Activated CD4-positive, alpha-beta T cell treated with anti-CD3 and anti-CD28 coated beads, Interleukin-2, amount 10 ng/mL, durations not matched to agents 24 days and 14 days (primary cell): ENCODE measurements around the gene GRIA2. TPM values are rescaled to one million over a fixed set of nuclear protein-coding genes. Genes with fewer than 3 reads are reported as not detected.

ENCODE experiments used
- DNase-seq: peaks from one replicate; pipeline ENCODE4 v3.0.0; 2022
- H3K27ac Mint-ChIP-seq: one replicate; pipeline ENCODE4 v1.8.0; 2022; ENCODE audit warnings: mild to moderate bottlenecking, mixed read lengths
- H3K27me3 Mint-ChIP-seq: one replicate; pipeline ENCODE4 v1.8.0; 2022; ENCODE audit warnings: mixed read lengths
- H3K36me3 Mint-ChIP-seq: one replicate; pipeline ENCODE4 v1.8.0; 2022; ENCODE audit warnings: low read depth, mild to moderate bottlenecking, mixed read lengths
- H3K4me1 Mint-ChIP-seq: one replicate; pipeline ENCODE4 v1.8.0; 2021; ENCODE audit warnings: mixed read lengths
- H3K4me3 Mint-ChIP-seq: one replicate; pipeline ENCODE4 v1.8.0; 2022; ENCODE audit warnings: mild to moderate bottlenecking, moderate library complexity, mixed read lengths
- H3K9me3 Mint-ChIP-seq: one replicate; pipeline ENCODE4 v1.8.0; 2021; ENCODE audit warnings: mixed read lengths
- intact Hi-C: fragments of 100-400 bp; cut with micrococcal nuclease; formaldehyde crosslinking; loops from one replicate; pipeline ENCODE4 v1.15.1; 2023
- total RNA-seq: library from RNA; stranded (reverse); gene quantifications from 2 replicates; pipeline ENCODE4 v1.2.3, GENCODE V29; 2022

GRIA2 gene
- total RNA-seq, 1 donor from 2014 or later, result not detected

GRCh38 chr4:157287445-157287844 is 66.9 kb downstream of the GRIA2 start:
- Mint-ChIP-seq H3K9me3 (no peaks in the 10 kb centered on the region), H3K27ac (no peak overlapping the region), H3K27me3 (no peaks in the 10 kb centered on the region), H3K4me1 (no peaks in the 10 kb centered on the region), H3K4me3 (no peak overlapping the region), H3K36me3 (no peaks in the 10 kb centered on the region)
- intact Hi-C loops, result no loop called here
- DNase-seq, result no peak

DNA sequence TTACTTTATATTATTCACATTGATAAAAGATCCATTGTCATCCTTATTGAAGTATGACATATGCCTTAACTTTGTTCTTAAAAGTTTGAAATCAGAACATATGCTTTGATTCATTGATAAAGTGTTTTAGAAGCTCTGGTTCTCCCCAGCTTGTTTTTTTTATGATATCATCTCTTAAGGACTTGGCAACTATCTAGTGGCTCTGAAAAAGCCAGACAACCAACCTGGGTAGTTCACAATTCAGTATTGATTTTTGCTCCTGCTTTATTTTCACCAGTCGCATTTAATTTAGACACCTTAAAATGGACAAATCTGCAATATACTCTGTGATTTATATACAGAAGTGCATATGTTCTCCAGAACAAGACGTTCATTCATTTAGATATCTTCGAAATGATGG is 70.1 kb downstream of the GRIA2 start:
- Mint-ChIP-seq H3K9me3 (no peaks in the 10 kb centered on the region), H3K27ac (no peak overlapping the region), H3K4me3 (no peak overlapping the region), H3K27me3 (no peaks in the 10 kb centered on the region), H3K36me3 (no peaks in the 10 kb centered on the region), H3K4me1 (no peaks in the 10 kb centered on the region)
- intact Hi-C loops, result no loop called here
- DNase-seq, result no peak

DNA sequence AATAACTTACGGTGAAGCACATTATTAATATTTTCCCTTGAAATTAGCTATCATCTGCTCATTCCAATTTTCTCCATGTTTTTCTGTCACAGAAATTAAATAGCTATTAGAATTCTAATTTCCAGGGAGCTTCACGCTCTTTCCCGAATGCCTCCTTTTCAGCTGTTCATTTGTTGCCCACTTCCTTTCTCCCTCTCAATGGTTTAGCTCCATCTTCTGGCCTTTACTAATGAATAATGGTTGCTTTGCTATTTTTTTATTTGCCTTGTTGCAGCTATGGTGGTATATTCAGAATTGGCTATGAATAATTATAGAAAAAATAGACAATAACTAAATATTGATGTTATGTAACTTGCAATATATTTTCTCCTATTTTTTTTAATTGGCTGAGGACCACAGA is 70.5 kb downstream of the GRIA2 start:
- H3K4me3 Mint-ChIP-seq, result no peak overlapping the region
- no peak for DNase-seq
- no peaks in the 10 kb centered on the region for H3K27me3 Mint-ChIP-seq
- H3K9me3 Mint-ChIP-seq, result no peaks in the 10 kb centered on the region
- intact Hi-C loops, result no loop called here
- no peak overlapping the region for H3K27ac Mint-ChIP-seq
- H3K4me1 Mint-ChIP-seq, result no peaks in the 10 kb centered on the region
- no peaks in the 10 kb centered on the region for H3K36me3 Mint-ChIP-seq

DNA sequence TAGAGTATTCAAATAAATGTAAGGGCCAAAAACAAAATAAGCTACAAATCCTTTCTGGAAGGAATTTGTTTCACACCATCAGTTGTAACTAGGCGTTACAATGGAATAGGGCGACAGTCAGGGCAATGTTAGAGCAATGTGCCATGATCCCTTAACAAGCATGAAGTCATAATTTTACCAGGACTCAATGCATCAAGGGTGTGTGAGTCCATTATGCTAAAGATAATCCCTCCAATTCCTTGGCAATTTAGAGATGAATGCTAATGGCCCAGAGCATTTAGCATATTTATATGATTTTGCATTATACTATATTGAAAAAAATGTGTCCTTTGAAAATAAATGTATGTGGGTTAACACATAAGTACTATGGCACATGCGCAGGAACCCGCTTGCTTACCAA is 73.1 kb downstream of the GRIA2 start:
- H3K27ac Mint-ChIP-seq, result no peak overlapping the region
- no peak overlapping the region for H3K4me3 Mint-ChIP-seq
- no peaks in the 10 kb centered on the region for H3K9me3 Mint-ChIP-seq
- no peak for DNase-seq
- intact Hi-C loops, result no loop called here
- no peaks in the 10 kb centered on the region for H3K36me3 Mint-ChIP-seq
- no peaks in the 10 kb centered on the region for H3K4me1 Mint-ChIP-seq
- no peaks in the 10 kb centered on the region for H3K27me3 Mint-ChIP-seq

GRCh38 chr4:157294575-157294974 is 74.0 kb downstream of the GRIA2 start:
- H3K4me1 Mint-ChIP-seq, result no peaks in the 10 kb centered on the region
- H3K27me3 Mint-ChIP-seq, result no peaks in the 10 kb centered on the region
- H3K36me3 Mint-ChIP-seq, result no peaks in the 10 kb centered on the region
- no peak overlapping the region for H3K27ac Mint-ChIP-seq
- intact Hi-C loops, result no loop called here
- DNase-seq, result no peak
- H3K9me3 Mint-ChIP-seq, result no peaks in the 10 kb centered on the region
- H3K4me3 Mint-ChIP-seq, result no peak overlapping the region

DNA sequence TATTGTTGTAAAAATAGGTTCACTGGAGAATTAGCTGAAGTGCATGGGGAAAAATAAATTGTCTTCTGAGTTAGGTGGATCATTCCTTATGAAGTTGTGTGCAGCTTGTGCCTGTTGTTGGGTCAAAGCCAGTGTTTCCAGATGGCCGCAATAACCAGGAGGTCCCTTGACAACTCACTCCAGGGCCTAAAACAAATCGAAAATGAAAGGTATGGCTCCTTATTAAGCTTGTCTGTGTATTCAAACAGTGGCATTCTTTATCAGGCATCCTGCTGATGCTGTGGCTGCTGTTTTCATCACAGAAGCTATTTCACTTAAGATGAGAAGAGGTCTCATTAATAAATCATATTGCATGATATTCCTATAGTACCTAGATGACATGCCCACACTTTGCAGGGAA is 80.2 kb downstream of the GRIA2 start:
- intact Hi-C loops, result no loop called here
- no peak for DNase-seq
- Mint-ChIP-seq H3K4me3 (no peak overlapping the region), H3K4me1 (no peaks in the 10 kb centered on the region), H3K36me3 (no peaks in the 10 kb centered on the region), H3K9me3 (no peaks in the 10 kb centered on the region), H3K27me3 (no peaks in the 10 kb centered on the region), H3K27ac (no peak overlapping the region)

GRCh38 chr4:157303471-157303960 is 83.0 kb downstream of the GRIA2 start:
- Mint-ChIP-seq H3K27me3 (no peaks in the 10 kb centered on the region), H3K36me3 (no peaks in the 10 kb centered on the region), H3K4me3 (no peak overlapping the region), H3K27ac (no peak overlapping the region), H3K9me3 (no peaks in the 10 kb centered on the region), H3K4me1 (no peaks in the 10 kb centered on the region)
- DNase-seq, result no peak
- intact Hi-C loops, result no loop called here

DNA sequence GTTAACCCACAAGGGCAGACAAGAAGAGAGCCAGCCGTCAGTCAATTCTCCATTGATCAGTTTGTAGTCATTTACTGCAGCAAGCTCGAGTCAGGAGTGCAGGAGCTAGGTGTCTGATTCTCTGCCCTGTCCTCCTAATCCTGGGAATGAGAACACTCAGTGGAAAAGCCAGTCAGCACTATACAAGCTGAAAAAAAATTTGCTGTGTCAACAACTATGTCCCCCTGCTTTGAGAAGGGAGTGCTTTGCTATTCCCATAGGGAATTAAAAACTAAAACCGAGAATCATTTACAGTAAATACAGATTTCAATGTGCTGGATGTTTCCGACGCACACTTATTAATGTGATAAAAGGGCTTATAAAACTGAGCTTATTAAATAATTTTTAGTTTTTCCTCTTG is 84.2 kb downstream of the GRIA2 start:
- DNase-seq, result no peak
- Mint-ChIP-seq H3K4me1 (no peaks in the 10 kb centered on the region), H3K9me3 (no peaks in the 10 kb centered on the region), H3K27ac (no peak overlapping the region), H3K4me3 (no peak overlapping the region), H3K27me3 (no peaks in the 10 kb centered on the region), H3K36me3 (no peaks in the 10 kb centered on the region)
- intact Hi-C loops, result no loop called here

DNA sequence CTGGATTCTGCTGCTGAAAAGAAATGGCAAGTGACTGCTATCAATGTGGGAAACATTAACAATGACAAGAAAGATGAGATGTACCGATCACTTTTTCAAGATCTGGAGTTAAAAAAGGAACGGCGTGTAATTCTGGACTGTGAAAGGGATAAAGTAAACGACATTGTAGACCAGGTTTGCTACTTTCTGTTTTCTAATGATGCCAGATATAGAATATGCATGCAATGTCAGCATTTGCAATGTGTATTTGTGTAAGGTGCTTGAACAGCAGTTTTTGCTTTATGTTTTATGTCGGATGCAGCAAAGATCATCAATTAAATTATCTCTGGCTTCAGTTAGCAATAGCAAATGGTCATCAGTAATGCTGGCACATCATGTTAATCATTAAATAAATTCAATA is 92.2 kb downstream of the GRIA2 start:
- Mint-ChIP-seq H3K36me3 (no peaks in the 10 kb centered on the region), H3K4me3 (no peak overlapping the region), H3K27ac (no peak overlapping the region), H3K27me3 (no peaks in the 10 kb centered on the region), H3K4me1 (no peaks in the 10 kb centered on the region), H3K9me3 (no peaks in the 10 kb centered on the region)
- intact Hi-C loops, result no loop called here
- DNase-seq, result no peak

DNA sequence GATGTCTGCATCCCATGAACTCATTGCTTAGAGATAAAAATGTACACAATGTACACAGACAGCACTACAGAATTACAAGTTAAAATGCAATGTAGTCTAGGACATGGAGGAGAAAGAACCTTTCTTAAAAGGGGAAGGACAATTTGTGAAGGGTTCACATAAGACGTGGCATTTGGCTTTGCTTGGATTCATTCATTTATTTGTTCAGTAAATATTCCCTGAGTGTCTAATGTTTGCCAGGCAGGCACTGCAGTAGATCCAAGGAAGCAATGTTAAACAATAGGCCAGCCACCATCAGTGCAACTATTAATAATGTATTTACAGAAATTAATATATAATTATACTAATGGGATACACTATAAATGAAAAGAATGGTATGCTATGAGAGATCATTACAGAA is 94.4 kb downstream of the GRIA2 start:
- intact Hi-C loops, result no loop called here
- no peaks in the 10 kb centered on the region for H3K36me3 Mint-ChIP-seq
- H3K4me3 Mint-ChIP-seq, result no peak overlapping the region
- H3K27me3 Mint-ChIP-seq, result no peaks in the 10 kb centered on the region
- no peak for DNase-seq
- no peak overlapping the region for H3K27ac Mint-ChIP-seq
- H3K9me3 Mint-ChIP-seq, result no peaks in the 10 kb centered on the region
- H3K4me1 Mint-ChIP-seq, result no peaks in the 10 kb centered on the region

- no peaks in the 10 kb centered on the region for H3K4me1 Mint-ChIP-seq
- H3K9me3 Mint-ChIP-seq, result no peaks in the 10 kb centered on the region
- no peaks in the 10 kb centered on the region for H3K27me3 Mint-ChIP-seq
- intact Hi-C loops, result no loop called here
- no peak overlapping the region for H3K27ac Mint-ChIP-seq
- no peaks in the 10 kb centered on the region for H3K36me3 Mint-ChIP-seq
- no peak overlapping the region for H3K4me3 Mint-ChIP-seq
- DNase-seq, result no peak
These were observed 95.4 kb downstream of the GRIA2 start for GRCh38 chr4:157315968-157316367.

GRCh38 chr4:157320092-157320491 is 99.6 kb downstream of the GRIA2 start:
- H3K4me1 Mint-ChIP-seq, result no peaks in the 10 kb centered on the region
- H3K27ac Mint-ChIP-seq, result no peak overlapping the region
- no peak overlapping the region for H3K4me3 Mint-ChIP-seq
- no peaks in the 10 kb centered on the region for H3K27me3 Mint-ChIP-seq
- no peak for DNase-seq
- no peaks in the 10 kb centered on the region for H3K36me3 Mint-ChIP-seq
- intact Hi-C loops, result no loop called here
- H3K9me3 Mint-ChIP-seq, result no peaks in the 10 kb centered on the region

- H3K9me3 Mint-ChIP-seq, result no peaks in the 10 kb centered on the region
- DNase-seq, result no peak
- no peaks in the 10 kb centered on the region for H3K27me3 Mint-ChIP-seq
- H3K4me3 Mint-ChIP-seq, result no peak overlapping the region
- H3K36me3 Mint-ChIP-seq, result no peaks in the 10 kb centered on the region
- intact Hi-C loops, result no loop called here
- no peak overlapping the region for H3K27ac Mint-ChIP-seq
- no peaks in the 10 kb centered on the region for H3K4me1 Mint-ChIP-seq
These were observed 107.1 kb downstream of the GRIA2 start for GRCh38 chr4:157327666-157328065.

GRCh38 chr4:157357887-157358286 is 137.4 kb downstream of the GRIA2 start:
- Mint-ChIP-seq H3K4me1 (no peaks in the 10 kb centered on the region), H3K9me3 (no peaks in the 10 kb centered on the region), H3K36me3 (no peaks in the 10 kb centered on the region), H3K27ac (no peak overlapping the region), H3K27me3 (no peaks in the 10 kb centered on the region), H3K4me3 (no peak overlapping the region)
- DNase-seq, result no peak
- intact Hi-C loops, result no loop called here

- no peak overlapping the region for H3K4me3 Mint-ChIP-seq
- no peaks in the 10 kb centered on the region for H3K4me1 Mint-ChIP-seq
- no peaks in the 10 kb centered on the region for H3K9me3 Mint-ChIP-seq
- no peak overlapping the region for H3K27ac Mint-ChIP-seq
- no peaks in the 10 kb centered on the region for H3K36me3 Mint-ChIP-seq
- intact Hi-C loops, result no loop called here
- H3K27me3 Mint-ChIP-seq, result no peaks in the 10 kb centered on the region
- no peak for DNase-seq
These were observed 137.9 kb downstream of the GRIA2 start for GRCh38 chr4:157358439-157358838.
